ENCODE data around the gene RNF38. TPM values are rescaled to one million over a fixed set of nuclear protein-coding genes. Genes with fewer than 3 reads are reported as not detected.
"Not testable (repeated sequence)": the region's sequence is repeated elsewhere in the genome, so short reads cannot be mapped to it uniquely, and the experiment has no call there.

RNF38 gene
- total RNA-seq, 1 donor = 12.7 TPM

- Histone ChIP-seq H3K4me2 (ENCODE audit: insufficient read depth, low read length) (no peak overlapping the region), H3K4me3 (ENCODE audit: insufficient read depth, low read length) (no peak overlapping the region), H4K20me1 (ENCODE audit: insufficient read depth, low read length) (no peaks in the 10 kb centered on the region), H3K79me2 (ENCODE audit: insufficient read depth, low read length) (no peaks in the 10 kb centered on the region), H3K27ac (ENCODE audit: low read depth, low read length) (no peak overlapping the region), H3K9me3 (ENCODE audit: low read depth, low read length) (no peaks in the 10 kb centered on the region), H2AFZ (ENCODE audit: low read length) (no peak overlapping the region), H3K36me3 (ENCODE audit: insufficient read depth, low read length) (no peaks in the 10 kb centered on the region), H3K27me3 (ENCODE audit: insufficient read depth, low read length) (no peaks in the 10 kb centered on the region), H3K4me1 (ENCODE audit: insufficient read depth, low read length) (no peaks in the 10 kb centered on the region)
- TF ChIP-seq, protein P1, sequence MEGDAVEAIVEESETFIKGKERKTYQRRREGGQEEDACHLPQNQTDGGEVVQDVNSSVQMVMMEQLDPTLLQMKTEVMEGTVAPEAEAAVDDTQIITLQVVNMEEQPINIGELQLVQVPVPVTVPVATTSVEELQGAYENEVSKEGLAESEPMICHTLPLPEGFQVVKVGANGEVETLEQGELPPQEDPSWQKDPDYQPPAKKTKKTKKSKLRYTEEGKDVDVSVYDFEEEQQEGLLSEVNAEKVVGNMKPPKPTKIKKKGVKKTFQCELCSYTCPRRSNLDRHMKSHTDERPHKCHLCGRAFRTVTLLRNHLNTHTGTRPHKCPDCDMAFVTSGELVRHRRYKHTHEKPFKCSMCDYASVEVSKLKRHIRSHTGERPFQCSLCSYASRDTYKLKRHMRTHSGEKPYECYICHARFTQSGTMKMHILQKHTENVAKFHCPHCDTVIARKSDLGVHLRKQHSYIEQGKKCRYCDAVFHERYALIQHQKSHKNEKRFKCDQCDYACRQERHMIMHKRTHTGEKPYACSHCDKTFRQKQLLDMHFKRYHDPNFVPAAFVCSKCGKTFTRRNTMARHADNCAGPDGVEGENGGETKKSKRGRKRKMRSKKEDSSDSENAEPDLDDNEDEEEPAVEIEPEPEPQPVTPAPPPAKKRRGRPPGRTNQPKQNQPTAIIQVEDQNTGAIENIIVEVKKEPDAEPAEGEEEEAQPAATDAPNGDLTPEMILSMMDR (IDR thresholded peaks at IDR 0.05; ENCODE audit: extremely low read depth, low read depth, low read length) = no peak
- no peak for DNase-seq (ENCODE audit: insufficient read length, low spot score, missing footprints)
These were observed 85.3 kb downstream of the RNF38 start for GRCh38 chr9:36314740-36315139.

DNA sequence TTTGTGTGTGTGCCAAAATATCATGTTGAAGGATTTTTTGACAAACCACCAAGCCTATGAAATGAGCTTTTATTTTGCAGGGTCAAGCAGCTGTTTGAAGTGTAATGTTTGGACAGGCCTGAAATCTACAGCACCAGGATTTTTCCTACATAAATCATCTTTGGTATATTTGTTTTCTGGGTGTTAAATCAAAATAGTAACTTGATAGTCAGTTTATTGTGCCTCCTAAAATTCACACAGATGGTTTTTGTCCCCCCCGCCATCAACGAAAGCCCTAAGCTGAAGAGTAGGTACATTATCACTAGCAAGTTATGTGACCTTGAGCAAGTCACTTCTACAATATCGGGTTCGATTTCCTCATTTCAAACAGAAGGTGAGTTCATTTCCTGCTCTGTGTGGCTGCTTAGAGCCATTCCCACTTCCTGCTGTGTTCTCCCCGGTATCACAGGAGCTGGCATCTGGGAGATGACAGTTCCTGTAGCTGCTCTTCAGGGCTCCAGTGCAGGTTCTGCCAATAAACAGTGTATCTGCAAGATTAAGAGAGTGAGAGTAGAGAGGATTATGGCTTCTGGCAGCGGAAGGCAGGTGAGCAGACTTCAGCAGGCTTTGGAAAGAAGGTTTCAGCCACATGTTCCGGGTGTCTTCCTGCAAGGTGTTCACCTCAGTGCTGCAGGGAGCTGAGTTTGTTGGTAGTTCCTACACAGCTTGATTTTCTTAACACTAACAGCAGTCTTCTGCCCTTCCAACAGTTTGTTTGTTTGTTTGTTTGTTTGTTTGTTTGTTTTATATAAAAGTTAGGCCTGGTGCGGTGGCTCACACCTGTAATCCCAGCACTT is 93.4 kb downstream of the RNF38 start:
- Histone ChIP-seq H3K27ac (ENCODE audit: low read depth, low read length) (no peak overlapping the region), H3K27me3 (ENCODE audit: insufficient read depth, low read length) (no peaks in the 10 kb centered on the region), H3K36me3 (ENCODE audit: insufficient read depth, low read length) (no peaks in the 10 kb centered on the region), H3K4me1 (ENCODE audit: insufficient read depth, low read length) (no peaks in the 10 kb centered on the region), H3K79me2 (ENCODE audit: insufficient read depth, low read length) (no peaks in the 10 kb centered on the region), H2AFZ (ENCODE audit: low read length) (no peak overlapping the region), H3K4me3 (ENCODE audit: insufficient read depth, low read length) (no peak overlapping the region), H3K4me2 (ENCODE audit: insufficient read depth, low read length) (no peak overlapping the region), H3K9me3 (ENCODE audit: low read depth, low read length) (no peaks in the 10 kb centered on the region), H4K20me1 (ENCODE audit: insufficient read depth, low read length) (no peaks in the 10 kb centered on the region)
- TF ChIP-seq, protein P1 (IDR thresholded peaks at IDR 0.05; ENCODE audit: extremely low read depth, low read depth, low read length) = no peak
- DNase-seq (ENCODE audit: insufficient read length, low spot score, missing footprints) = peak; percentile 47

DNA sequence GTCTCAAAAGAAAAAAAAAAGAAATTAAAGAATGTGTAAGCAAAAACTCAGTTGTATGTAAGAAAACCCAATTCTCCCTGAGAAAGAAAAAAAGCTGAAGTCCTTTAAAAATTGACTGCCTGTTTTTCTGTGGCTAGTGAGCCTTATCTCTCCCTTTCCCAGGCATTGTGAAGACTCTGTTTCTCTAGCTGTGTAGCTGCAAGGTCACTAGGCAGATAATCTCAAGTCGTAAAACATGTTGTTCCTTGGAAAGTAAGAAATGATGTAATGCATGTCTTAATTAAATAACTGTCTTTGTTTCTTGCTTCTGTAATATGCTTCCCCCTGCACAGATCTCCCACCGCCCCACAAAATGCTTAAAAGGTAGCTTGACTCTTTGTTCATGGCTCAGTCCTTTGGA is 95.7 kb downstream of the RNF38 start:
- not testable (repeated sequence) for H3K79me2 ChIP-seq (ENCODE audit: insufficient read depth, low read length); H3K36me3 ChIP-seq (ENCODE audit: insufficient read depth, low read length); H3K4me3 ChIP-seq (ENCODE audit: insufficient read depth, low read length); H3K27me3 ChIP-seq (ENCODE audit: insufficient read depth, low read length); H4K20me1 ChIP-seq (ENCODE audit: insufficient read depth, low read length); DNase-seq (ENCODE audit: insufficient read length, low spot score, missing footprints); H3K4me2 ChIP-seq (ENCODE audit: insufficient read depth, low read length); H3K27ac ChIP-seq (ENCODE audit: low read depth, low read length); H3K9me3 ChIP-seq (ENCODE audit: low read depth, low read length); H3K4me1 ChIP-seq (ENCODE audit: insufficient read depth, low read length); H2AFZ ChIP-seq (ENCODE audit: low read length)

- no peak for DNase-seq (ENCODE audit: insufficient read length, low spot score, missing footprints)
- H3K79me2 ChIP-seq (ENCODE audit: insufficient read depth, low read length) = no peaks in the 10 kb centered on the region
- TF ChIP-seq, protein P1 (IDR thresholded peaks at IDR 0.05; ENCODE audit: extremely low read depth, low read depth, low read length) = no peak
- no peak overlapping the region for H3K4me3 ChIP-seq (ENCODE audit: insufficient read depth, low read length)
- H3K4me1 ChIP-seq (ENCODE audit: insufficient read depth, low read length) = peaks cover 5% of the 10 kb centered on the region
- H3K27ac ChIP-seq (ENCODE audit: low read depth, low read length) = no peak overlapping the region
- H3K27me3 ChIP-seq (ENCODE audit: insufficient read depth, low read length) = no peaks in the 10 kb centered on the region
- no peak overlapping the region for H2AFZ ChIP-seq (ENCODE audit: low read length)
- no peaks in the 10 kb centered on the region for H4K20me1 ChIP-seq (ENCODE audit: insufficient read depth, low read length)
- H3K36me3 ChIP-seq (ENCODE audit: insufficient read depth, low read length) = no peaks in the 10 kb centered on the region
- no peaks in the 10 kb centered on the region for H3K9me3 ChIP-seq (ENCODE audit: low read depth, low read length)
- no peak overlapping the region for H3K4me2 ChIP-seq (ENCODE audit: insufficient read depth, low read length)
These were observed 98.8 kb downstream of the RNF38 start for GRCh38 chr9:36301227-36301626.

All from osteoblast (primary cell).